GM12878 (cell line): ENCODE data around the gene IGFBP3. TPM values are rescaled to one million over a fixed set of nuclear protein-coding genes. Genes with fewer than 3 reads are reported as not detected.

Source experiments
- ASH2L ChIP-seq: fragments of 300-600, 200-600 bp; sonication (generic); IDR thresholded peaks from 2 replicates; pipeline ENCODE4 v1.6.1; 2017; ENCODE audit warnings: low read depth, mild to moderate bottlenecking, borderline replicate concordance
- BACH1 ChIP-seq: fragments of 450-650 bp; IDR thresholded peaks from 2 replicates; pipeline ENCODE4 v1.6.1; 2017; ENCODE audit warnings: mild to moderate bottlenecking, borderline replicate concordance
- CBFB ChIP-seq: IDR thresholded peaks from 2 replicates; pipeline ENCODE4 v1.6.1; 2016; ENCODE audit warnings: antibody characterized with exemption, low read depth
- CTCF ChIP-seq, 3 experiments: IDR thresholded peaks in 2 of 3; conservative IDR thresholded peaks in 1 of 3; 2 replicates each; pipeline ENCODE4 v1.5.1; 2011; ENCODE audit warnings: low read depth in 3 of 3, low read length in 3 of 3, mild to moderate bottlenecking in 3 of 3, control low read depth in 2 of 3, moderate library complexity in 2 of 3, inconsistent platforms in 1 of 3, mixed read lengths in 1 of 3; ENCODE audit not compliant: control insufficient read depth in 2 of 3, insufficient read depth in 1 of 3; ENCODE audit errors: extremely low read depth in 1 of 3
- IRF5 ChIP-seq: fragments of 450-650 bp; IDR thresholded peaks from 2 replicates; pipeline ENCODE4 v1.6.1; 2017; ENCODE audit warnings: borderline replicate concordance
- MYB ChIP-seq: fragments of 150-350 bp; IDR thresholded peaks from 2 replicates; pipeline ENCODE4 v1.6.1; 2014; ENCODE audit warnings: mild to moderate bottlenecking, low read depth, low read length, borderline replicate concordance
- MYC ChIP-seq: IDR thresholded peaks from 2 replicates; pipeline ENCODE4 v1.6.1; 2011; ENCODE audit warnings: mild to moderate bottlenecking, low read length, moderate library complexity, inconsistent platforms; ENCODE audit not compliant: insufficient read depth, insufficient replicate concordance, insufficient read length, severe bottlenecking
- NR2C2 ChIP-seq: IDR thresholded peaks from 2 replicates; pipeline ENCODE4 v1.6.1; 2011; ENCODE audit warnings: borderline replicate concordance, low read depth; ENCODE audit not compliant: control insufficient read depth, insufficient read length
- POU2F2 ChIP-seq: IDR thresholded peaks from 3 replicates; pipeline ENCODE4 v1.6.1; 2011; ENCODE audit warnings: low read depth, mild to moderate bottlenecking, low read length, borderline replicate concordance
- RAD21 ChIP-seq: IDR thresholded peaks from 2 replicates; pipeline ENCODE4 v1.6.1; 2011; ENCODE audit warnings: mild to moderate bottlenecking, low read depth, low read length, moderate library complexity; ENCODE audit not compliant: insufficient read depth
- RB1 ChIP-seq: fragments of 450-650 bp; formaldehyde crosslinking; IDR thresholded peaks from 2 replicates; pipeline ENCODE4 v1.6.1; 2017; ENCODE audit warnings: mild to moderate bottlenecking, borderline replicate concordance
- SPI1 ChIP-seq: IDR thresholded peaks from 2 replicates; pipeline ENCODE4 v1.6.1; 2011; ENCODE audit warnings: low read depth, mild to moderate bottlenecking, low read length, moderate library complexity, borderline replicate concordance; ENCODE audit not compliant: insufficient read depth
- ZNF384 ChIP-seq: IDR thresholded peaks from 2 replicates; pipeline ENCODE4 v1.6.1; 2012; ENCODE audit warnings: low read depth, mild to moderate bottlenecking, low read length, improper control_type of control experiment, borderline replicate concordance
- polyA plus RNA-seq, 11 experiments: library from polyadenylated mRNA; depleted of rRNA in 4 of 11; unstranded in 6 of 11; stranded (reverse) in 5 of 11; fragments of >200 nt; fragmentation: Nextera tagmentation in 4 of 11; fragmentation: Illumina TruSeq in 1 of 11; extraction: Ambion mirVana in 4 of 11; extraction: Trizol in 1 of 11; gene quantifications; 1 replicate in 1 of 11; 2 replicates in 10 of 11; pipeline versions ENCODE4 v1.2.1 to v1.2.3, GENCODE V29; 2011 to 2016; ENCODE audit warnings: inconsistent platforms in 2 of 11, missing spikeins in 2 of 11, low read depth in 1 of 11
- total RNA-seq, 4 experiments: library from RNA; depleted of rRNA in 3 of 4; stranded (reverse); fragments of >200 nt in 3 of 4; fragmentation: Illumina TruSeq in 1 of 4; extraction: Trizol in 1 of 4; gene quantifications; 2 replicates each; pipeline versions ENCODE4 v1.2.1 to v1.2.3, GENCODE V29; 2013 to 2021

IGFBP3 gene
- total and polyA plus RNA-seq, 10 of the 15 experiments (the other 5 are each of a cell fraction or from before 2014, with no cell fraction given) = 6.0 to 28.0 (median 15.6) TPM

- no peak for TF ChIP-seq ZNF384
- no peak for TF ChIP-seq IRF5
- TF ChIP-seq RAD21 = peak; percentile 94
- no peak for TF ChIP-seq MYB
- TF ChIP-seq BACH1 = no peak
- TF ChIP-seq RB1 = peak; percentile 45; the same call in 1 of the 2 replicates
- no peak for TF ChIP-seq NR2C2
- no peak for TF ChIP-seq MYC
- no peak for TF ChIP-seq ASH2L
- peak; percentile 79 to 90 (median 87) for TF ChIP-seq CTCF (IDR thresholded peaks at IDR 0.05 in 2 of 3, conservative IDR thresholded peaks at IDR 0.05 in 1 of 3; ENCODE audit: control insufficient read depth in 2 of 3, extremely low read depth in 1 of 3, insufficient read depth in 1 of 3, low read depth in 3 of 3, low read length in 3 of 3)
- no peak for TF ChIP-seq SPI1
- TF ChIP-seq POU2F2 = no peak
- TF ChIP-seq CBFB = no peak
Measured at GRCh38 chr7:45923290-45923689, 2.2 kb upstream of the IGFBP3 start (continued).
